ENCODE results near the gene ASB16.

ASB16 gene

GRCh38 chr17:44190481-44190880, 20.0 kb downstream of the ASB16 start:
- no peak for DNase-seq

DNA sequence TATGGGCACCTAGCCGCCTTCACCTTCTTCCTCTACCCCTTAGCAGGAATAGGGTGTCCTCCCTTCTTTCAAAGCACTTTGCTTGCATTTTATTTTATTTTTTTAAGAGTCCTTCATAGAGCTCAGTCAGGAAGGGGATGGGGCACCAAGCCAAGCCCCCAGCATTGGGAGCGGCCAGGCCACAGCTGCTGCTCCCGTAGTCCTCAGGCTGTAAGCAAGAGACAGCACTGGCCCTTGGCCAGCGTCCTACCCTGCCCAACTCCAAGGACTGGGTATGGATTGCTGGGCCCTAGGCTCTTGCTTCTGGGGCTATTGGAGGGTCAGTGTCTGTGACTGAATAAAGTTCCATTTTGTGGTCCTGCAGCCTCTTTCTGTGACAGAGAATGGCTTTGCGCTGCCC, 20.9 kb downstream of the ASB16 start:
- DNase-seq, result no peak

GRCh38 chr17:44191941-44192496, 21.5 kb downstream of the ASB16 start:
- DNase-seq, result no peak

DNA sequence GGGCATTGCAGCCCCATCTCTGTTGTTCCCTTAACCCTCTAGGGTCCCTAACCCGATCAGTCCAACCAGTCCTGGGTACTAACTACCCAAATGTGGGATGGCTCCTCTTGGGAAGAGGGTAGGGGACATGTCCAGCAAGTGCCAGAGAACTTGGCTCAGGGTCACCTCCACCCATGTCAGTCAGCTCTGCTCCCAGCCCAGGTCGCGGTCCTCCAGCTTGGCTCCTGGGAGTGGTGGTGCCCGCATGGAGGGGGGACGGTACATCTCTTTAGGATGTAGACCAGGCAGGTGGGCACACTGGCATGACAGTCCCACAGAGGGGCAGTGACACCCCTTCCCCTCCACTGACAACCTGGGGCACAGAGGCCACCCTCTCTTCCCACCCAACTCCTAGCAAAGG, 22.2 kb downstream of the ASB16 start:
- no peak for DNase-seq

GRCh38 chr17:44193326-44194084, 23.0 kb downstream of the ASB16 start:
- no peak for DNase-seq

DNA sequence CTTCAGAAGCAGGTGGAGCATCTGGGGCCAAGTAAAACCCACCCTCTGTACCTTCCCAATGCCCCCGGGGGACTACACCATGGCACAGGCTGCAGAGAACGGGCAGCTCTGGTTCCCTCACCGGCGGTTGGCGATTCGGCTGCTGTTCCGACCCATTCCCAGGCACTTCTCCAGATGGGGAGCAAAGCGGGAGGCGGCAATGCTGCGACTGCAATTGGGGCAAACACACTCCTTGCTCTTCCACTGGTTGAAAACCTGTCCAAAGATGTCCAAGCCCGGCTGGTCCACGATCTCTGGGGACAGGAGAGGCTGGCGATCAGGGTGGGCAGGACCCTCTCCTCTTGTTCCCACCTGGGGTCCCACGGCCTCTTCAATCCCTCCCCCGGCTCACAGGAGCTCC, 26.6 kb downstream of the ASB16 start:
- DNase-seq, result no peak

GRCh38 chr17:44197980-44198720, 27.6 kb downstream of the ASB16 start:
- peak; percentile 46 for DNase-seq

DNA sequence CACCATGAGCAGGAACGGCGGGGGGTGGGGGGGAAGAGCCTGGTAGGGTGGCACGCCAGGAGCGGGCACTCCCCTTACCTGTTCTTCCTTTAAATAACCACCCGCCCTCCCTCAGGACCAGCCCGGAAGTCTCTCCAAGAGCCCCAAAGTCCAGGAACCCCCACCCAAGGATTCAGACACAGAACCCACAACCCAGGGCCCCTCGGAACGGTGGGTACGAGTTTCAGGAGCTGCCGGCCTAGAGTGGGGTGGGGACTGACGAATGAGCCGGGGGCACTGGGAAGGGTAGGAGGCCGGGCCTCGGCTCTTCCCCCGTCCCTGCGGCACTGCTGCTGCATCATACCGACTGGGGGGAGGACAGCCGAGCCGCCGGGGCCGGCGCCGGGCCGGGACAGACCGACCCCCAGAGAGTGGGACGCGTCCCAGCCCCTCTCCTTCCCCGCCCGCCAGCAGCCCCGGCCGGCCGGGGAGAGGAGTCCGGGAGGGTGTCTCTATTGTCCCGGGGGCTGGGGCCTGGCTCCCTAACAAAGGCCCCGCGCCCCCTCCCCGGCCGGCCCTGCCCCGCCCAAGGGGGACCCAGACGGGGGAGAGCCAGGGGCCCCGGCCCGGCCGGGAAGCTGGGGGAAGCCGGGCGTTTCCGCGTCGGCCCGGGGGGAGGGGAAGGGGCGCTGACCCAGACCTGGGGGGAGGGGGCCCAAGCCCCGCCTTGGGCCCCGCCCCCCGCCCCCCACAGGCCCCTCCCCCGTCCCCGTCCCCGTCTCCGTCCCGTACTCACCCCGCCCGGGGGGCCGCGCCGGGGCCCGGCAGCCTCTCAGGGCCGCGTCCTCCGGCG, 28.4 kb downstream of the ASB16 start:
- DNase-seq, result peak; percentile 49

GRCh38 chr17:44199553-44200477, 29.3 kb downstream of the ASB16 start, which contains the start of gene ATXN7L3:
TSS of gene ATXN7L3 (minus strand) at chr17:44199884. CDS start at chr17:44198070, 1,814 bp downstream.
- DNase-seq, result peak; percentile 99

DNA sequence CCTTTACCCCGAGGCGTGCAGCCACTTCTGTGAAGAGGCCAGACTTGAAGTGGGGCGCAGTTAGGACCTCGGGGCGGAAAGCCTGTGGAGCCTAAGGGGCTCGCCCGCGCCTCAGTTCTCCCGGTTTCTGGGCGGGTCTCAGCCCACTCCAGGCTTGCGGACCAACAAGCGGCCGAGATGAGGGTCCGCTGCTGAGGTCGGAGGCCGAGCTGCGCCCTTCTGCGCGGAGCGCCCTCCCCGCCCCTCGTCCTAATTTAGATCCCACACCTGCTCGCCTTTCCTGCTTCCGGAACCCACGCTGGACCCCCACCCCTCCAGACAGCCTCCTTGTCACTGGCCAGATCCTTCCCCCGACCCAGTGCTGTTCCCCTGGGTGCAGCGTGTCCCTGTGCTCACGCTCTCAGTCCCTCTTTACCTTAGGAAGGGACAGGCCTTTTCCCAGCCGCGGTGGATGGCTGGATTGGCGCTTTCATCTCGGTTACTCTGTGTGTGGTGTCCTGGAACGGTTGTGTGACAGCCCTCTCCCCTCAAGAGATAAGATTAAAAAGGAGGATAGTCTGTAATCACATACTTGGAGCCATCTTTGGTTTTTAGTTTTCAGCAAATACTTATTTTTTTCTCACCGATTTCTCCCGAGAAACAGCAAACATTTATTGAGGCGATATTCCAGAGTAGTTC, 30.1 kb downstream of the ASB16 start:
- no peak for DNase-seq

DNA sequence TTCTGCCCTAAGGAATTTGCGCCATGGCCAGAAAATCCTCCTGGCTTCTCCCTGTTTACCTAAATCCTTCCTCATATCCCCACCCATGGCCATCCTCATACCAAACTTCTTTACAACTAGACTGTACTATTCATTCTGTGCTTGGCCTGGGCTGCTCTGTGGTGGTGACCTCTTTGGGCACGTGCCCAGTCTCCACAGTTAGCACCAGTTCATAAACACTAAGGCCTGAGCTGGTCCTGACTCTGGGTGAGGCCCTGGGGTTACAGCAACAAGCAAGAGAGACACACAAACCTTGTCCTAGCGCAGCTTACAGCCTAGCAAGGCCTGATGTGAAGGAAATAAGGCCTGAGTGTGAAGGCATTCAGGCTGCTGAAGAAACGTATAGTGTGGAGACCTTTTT, 32.3 kb downstream of the ASB16 start:
- no peak for DNase-seq

DNA sequence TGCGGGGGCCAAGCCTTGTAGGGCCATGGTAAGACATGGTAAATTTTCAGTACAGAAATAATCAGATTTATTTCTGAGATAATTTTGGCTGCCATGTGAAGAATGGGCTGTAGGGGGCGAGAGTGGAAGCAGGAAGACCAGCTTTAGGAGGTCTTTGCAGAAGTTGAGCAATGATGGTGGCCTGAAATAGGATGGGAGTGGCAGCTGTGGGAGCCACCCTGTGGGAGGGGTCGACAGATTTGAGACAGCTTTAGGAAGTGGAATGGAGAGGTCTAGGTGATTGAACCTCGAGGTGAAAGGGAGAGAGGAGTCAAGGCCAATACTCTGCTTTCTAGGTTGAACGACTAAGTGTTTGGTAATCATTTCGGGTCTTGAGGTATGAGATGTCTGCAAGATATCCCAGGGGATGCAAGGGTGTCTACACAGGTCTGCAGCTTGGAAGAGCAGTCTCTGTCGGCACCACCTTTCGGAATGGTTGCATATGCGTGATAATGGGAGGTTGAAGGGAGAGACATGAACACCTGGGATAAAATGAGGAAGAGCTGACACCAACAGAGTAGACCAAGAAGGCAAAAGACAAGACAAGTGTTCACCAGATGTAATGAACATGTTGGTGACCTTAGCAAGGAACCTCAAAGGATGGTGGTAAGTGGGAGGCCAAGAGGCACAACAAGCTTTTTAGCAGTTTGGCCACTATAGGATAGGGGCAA, 33.4 kb downstream of the ASB16 start:
- DNase-seq, result peak; percentile 59

DNA sequence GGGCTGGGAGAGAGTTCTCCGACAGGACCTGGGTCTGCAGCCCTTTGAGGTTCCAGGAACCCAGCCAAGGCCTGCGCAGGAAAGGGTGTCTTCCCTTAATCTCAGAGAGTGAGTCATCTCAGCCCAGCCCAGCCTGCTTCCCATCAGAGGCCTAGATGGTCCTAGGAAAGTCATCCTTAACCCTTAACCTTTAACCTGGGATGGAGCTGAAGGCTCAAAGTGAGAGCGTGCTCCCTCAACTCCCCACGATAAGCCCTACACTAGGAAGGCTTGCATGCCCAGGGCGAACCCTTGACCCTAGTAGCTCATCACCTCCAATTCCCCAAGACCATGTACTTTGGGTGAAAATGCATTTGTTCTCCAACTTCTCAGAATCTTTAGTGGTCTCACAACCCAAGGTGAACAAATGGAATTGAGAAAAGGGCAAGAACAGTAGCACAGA, 34.0 kb downstream of the ASB16 start:
- DNase-seq, result no peak

DNA sequence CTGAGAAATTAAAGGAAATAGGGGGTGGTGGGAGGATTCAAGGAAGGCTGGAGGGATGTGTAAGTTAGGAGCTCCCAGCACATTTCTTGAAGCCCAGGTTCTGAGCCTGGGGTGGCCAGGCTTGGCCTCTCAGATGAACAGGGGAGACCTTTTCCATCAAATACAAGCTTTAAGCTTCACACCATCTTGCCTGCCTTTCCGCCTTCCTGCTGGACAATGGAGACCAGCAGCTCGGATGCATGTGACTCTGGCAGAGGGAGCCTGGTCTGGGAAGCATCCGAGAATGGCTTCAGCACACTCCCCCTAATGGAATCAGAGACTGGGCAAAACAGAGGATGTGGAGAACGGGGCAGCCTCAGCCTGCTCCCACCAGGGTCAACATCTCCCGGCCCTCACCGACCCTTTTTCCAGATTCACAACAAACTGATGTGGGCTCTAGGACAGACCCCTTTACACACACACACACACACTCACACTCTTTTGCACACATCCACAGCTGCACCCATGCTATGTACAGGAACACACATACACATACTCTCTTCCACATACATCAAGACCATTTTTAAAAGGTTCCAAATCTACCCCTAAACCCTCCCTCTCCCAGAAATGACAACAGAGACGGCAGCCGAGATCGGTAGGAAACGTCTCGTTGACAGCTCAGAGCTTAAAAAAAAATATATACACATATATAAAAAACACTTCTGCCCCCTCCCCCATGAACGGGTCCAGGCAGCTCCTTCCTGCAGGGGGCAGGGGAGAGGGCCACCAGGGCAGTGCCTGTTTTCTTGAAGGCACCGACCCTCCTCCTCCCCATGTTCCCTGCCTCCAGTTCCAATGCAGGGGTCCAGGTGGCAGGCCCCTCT, 35.7 kb downstream of the ASB16 start:
- DNase-seq, result no peak

- DNase-seq, result no peak
Observed at GRCh38 chr17:44206825-44207155, 36.3 kb downstream of the ASB16 start.

GRCh38 chr17:44207319-44207718, 36.8 kb downstream of the ASB16 start:
- DNase-seq, result no peak

DNA sequence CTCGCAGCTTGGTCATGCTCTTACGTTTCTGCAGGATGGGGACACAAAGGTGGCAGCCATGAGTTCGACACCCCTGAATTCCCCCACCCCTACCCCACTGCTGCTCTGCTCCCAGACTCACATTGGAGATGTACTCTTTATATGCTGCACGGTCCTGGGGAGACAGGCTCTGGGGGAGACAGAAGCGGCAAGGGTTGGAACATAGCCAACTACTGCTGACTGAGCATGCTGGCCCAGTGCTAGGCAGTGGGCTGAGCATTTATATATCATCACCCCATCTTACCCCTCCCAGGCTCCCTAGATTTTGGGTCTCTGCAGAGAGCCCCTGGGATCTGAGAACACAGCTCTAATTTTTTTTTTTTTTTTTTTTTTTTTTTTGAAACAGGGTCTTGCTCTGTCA, 37.2 kb downstream of the ASB16 start:
- no peak for DNase-seq

DNA sequence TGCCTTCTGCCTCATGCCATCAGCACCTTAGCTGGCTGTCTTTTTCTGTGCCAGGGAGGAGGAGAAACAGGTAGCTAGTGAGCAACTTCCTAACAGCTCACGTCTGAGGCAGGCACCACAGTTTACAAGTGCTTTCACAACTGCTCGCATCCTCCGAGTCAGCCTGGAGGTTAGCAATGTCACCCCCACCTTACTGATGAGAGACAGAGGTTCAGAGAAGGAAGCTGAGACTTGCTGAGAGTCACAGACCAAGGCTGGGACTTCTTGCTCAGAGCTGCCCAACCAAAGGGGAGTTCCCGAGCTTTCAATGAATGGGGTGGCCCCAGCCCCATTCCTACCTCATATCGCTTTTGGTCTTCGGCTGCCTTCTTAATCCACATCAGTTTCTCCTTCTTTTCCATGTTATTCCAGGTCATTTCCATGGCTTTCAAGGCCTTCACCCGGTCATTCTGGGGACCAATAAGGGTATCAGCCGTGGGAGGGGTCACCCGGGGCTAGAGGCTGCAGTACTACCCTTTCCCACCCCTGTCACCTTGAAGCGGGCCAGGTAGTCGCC, 39.4 kb downstream of the ASB16 start:
- peak; percentile 65 for DNase-seq

Data from stimulated activated CD4-positive, alpha-beta T cell treated with anti-CD3 and anti-CD28 coated beads, Interleukin-4, amount 100 ng/mL, for 24 hours (primary cell).